GM18861 (cell line): ENCODE data around the gene PPIH.
A peak's percentile ranks its signal among the peaks of the same experiment; 100 is the strongest.
"Not testable (repeated sequence)": the region's sequence is repeated elsewhere in the genome, so short reads cannot be mapped to it uniquely, and the experiment has no call there.

Experiments used
- ATAC-seq: cut with Tn5 transposase; IDR thresholded peaks from one replicate; pipeline ENCODE4 v1.9.1; 2021; ENCODE audit not compliant: unreplicated experiment

Gene PPIH

GRCh38 chr1:42657981-42658876 is at the start of gene PPIH:
PPIH (plus strand) TSS chr1:42658423; CDS start chr1:42658447, 24 bp downstream.
- ATAC-seq, result peak; percentile 92

- no peak for ATAC-seq
Measured at GRCh38 chr1:42613803-42614131, 44.5 kb upstream of the PPIH start.

GRCh38 chr1:42618866-42619265 is 39.4 kb upstream of the PPIH start:
- no peak for ATAC-seq

GRCh38 chr1:42620307-42620706 is 37.9 kb upstream of the PPIH start:
- no peak for ATAC-seq

- not testable (repeated sequence) for ATAC-seq
Measured at GRCh38 chr1:42621180-42621579, 37.0 kb upstream of the PPIH start.

GRCh38 chr1:42627205-42627604 is 31.0 kb upstream of the PPIH start:
- ATAC-seq, result not testable (repeated sequence)

GRCh38 chr1:42639116-42639515 is 19.1 kb upstream of the PPIH start:
- no peak for ATAC-seq

- no peak for ATAC-seq
Measured at GRCh38 chr1:42646056-42646455, 12.2 kb upstream of the PPIH start.

GRCh38 chr1:42657201-42657600 is 1.0 kb upstream of the PPIH start:
- ATAC-seq, result no peak

GRCh38 chr1:42658877-42659337 is 684 bp downstream of the PPIH start:
- no peak for ATAC-seq

- ATAC-seq, result no peak
Measured at GRCh38 chr1:42660907-42661500, 2.8 kb downstream of the PPIH start.

- no peak for ATAC-seq
Measured at GRCh38 chr1:42669936-42670335, 11.7 kb downstream of the PPIH start.

- no peak for ATAC-seq
Measured at GRCh38 chr1:42670425-42670824, 12.2 kb downstream of the PPIH start.

GRCh38 chr1:42674214-42674613 is 16.0 kb downstream of the PPIH start:
- no peak for ATAC-seq

GRCh38 chr1:42674682-42675081 is 16.5 kb downstream of the PPIH start:
- no peak for ATAC-seq

GRCh38 chr1:42675467-42675866 is 17.2 kb downstream of the PPIH start:
- ATAC-seq, result no peak

GRCh38 chr1:42676534-42677087 is 18.4 kb downstream of the PPIH start:
- no peak for ATAC-seq

- ATAC-seq, result no peak
Measured at GRCh38 chr1:42679364-42679983, 21.3 kb downstream of the PPIH start.

GRCh38 chr1:42680055-42680454 is 21.8 kb downstream of the PPIH start:
- no peak for ATAC-seq

- no peak for ATAC-seq
Measured at GRCh38 chr1:42680921-42681683, 22.9 kb downstream of the PPIH start.
